ENCODE data around the gene SUN2. TPM values are rescaled to one million over a fixed set of nuclear protein-coding genes. Genes with fewer than 3 reads are reported as not detected.

The SUN2 gene
- polyA plus RNA-seq, 1 donor from 2014 or later: 172 TPM

DNA sequence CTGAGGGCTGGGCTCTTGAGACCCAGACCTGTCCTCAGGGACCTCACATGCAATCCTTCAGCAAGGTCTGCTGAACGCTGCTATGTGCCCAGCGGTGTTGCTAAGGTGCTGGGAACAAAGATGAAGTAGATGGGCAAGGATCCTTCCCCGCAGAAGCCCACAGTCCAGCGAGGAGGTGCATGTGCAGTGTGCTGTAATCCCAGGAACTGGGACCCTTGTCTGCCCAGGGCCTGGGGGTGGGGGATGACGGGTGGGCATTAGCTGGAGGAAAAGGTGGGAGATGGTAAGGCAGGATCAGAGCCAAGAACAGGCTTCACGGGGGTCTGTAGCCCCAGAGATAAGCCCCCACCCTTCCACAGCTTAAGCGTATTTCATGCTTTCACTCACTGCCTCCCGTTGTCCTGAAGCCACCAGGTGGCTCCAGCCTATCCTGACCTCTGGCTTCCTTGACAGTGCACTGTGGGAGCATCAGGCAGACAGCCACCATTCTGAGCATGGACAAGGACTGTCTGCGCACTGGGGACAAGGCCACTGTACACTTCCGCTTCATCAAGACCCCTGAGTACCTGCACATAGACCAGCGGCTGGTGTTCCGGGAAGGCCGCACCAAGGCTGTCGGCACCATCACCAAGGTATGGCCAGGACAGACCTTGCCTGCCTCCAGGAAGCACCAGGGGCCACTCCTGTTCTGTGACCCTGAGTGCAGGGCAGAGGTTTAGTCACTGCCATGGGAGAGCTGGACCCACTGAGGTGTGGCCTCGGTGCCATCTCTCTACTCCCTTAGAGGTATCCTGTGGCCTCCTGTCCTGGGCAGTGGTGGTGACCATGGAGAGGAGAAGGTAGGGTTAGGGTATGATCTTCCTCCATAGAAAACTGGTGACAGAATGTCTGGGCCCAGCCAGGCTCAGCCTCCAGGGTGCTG lies 28.0 kb downstream of the SUN2 start:
- Histone ChIP-seq H4K20me1 (ENCODE audit: insufficient read depth) (no peaks in the 10 kb centered on the region), H3K9ac (ENCODE audit: low read length) (no peak overlapping the region)
- TF ChIP-seq EZH2 (IDR thresholded peaks at IDR 0.05; ENCODE audit: borderline replicate concordance, insufficient read depth, low read length, poor library complexity, severe bottlenecking): no peak
- TF ChIP-seq POLR2AphosphoS5 (IDR thresholded peaks at IDR 0.05): peak; percentile 33
- TF ChIP-seq, protein P1, sequence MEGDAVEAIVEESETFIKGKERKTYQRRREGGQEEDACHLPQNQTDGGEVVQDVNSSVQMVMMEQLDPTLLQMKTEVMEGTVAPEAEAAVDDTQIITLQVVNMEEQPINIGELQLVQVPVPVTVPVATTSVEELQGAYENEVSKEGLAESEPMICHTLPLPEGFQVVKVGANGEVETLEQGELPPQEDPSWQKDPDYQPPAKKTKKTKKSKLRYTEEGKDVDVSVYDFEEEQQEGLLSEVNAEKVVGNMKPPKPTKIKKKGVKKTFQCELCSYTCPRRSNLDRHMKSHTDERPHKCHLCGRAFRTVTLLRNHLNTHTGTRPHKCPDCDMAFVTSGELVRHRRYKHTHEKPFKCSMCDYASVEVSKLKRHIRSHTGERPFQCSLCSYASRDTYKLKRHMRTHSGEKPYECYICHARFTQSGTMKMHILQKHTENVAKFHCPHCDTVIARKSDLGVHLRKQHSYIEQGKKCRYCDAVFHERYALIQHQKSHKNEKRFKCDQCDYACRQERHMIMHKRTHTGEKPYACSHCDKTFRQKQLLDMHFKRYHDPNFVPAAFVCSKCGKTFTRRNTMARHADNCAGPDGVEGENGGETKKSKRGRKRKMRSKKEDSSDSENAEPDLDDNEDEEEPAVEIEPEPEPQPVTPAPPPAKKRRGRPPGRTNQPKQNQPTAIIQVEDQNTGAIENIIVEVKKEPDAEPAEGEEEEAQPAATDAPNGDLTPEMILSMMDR (IDR thresholded peaks at IDR 0.05; ENCODE audit: poor library complexity, severe bottlenecking): no peak

DNA sequence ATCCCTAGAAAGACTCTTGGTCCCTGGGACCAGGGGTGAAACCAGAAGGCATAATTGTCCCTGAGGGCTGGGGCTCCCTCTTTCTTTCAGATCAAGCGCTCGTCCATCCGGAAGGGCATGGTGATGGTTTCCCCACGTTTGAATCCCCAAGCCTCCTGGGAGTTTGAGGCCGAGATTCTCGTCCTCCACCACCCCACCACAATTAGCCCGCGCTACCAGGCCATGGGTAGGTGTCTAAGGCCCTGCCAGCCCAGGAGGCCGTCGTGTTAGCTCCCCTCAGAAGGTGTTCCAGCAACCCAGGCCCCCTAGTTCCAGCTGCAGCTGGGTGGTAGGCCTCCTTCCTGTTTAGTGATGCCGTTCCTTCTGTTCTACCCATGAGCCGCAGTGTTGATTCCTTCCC lies 28.7 kb downstream of the SUN2 start:
- Histone ChIP-seq H3K9me2 (ENCODE audit: insufficient read depth, low read length) (no peaks in the 10 kb centered on the region), H3K4me2 (ENCODE audit: low read length) (no peak overlapping the region), H4K20me1 (ENCODE audit: insufficient read depth) (no peaks in the 10 kb centered on the region), H2AFZ (ENCODE audit: low read depth, low read length) (no peak overlapping the region), H3K27me3 (ENCODE audit: insufficient read depth, low read depth, low read length) (no peaks in the 10 kb centered on the region), H3K4me3 (ENCODE audit: low read length) (no peak overlapping the region), H3K9me3 (ENCODE audit: low read length) (no peaks in the 10 kb centered on the region), H3K27ac (ENCODE audit: low read length) (no peak overlapping the region), H3K36me3 (ENCODE audit: insufficient read depth, low read length) (no peaks in the 10 kb centered on the region), H3F3A (ENCODE audit: insufficient read depth, low read length, poor library complexity, severe bottlenecking) (no peaks in the 10 kb centered on the region), H3K79me2 (replicated peaks; ENCODE audit: insufficient read depth, low read length) (no peaks in the 10 kb centered on the region), H3K9ac (ENCODE audit: low read length) (no peak overlapping the region)
- no peak for TF ChIP-seq EP300 (conservative IDR thresholded peaks at IDR 0.05; ENCODE audit: poor library complexity, severe bottlenecking)
- TF ChIP-seq POLR2AphosphoS5 (IDR thresholded peaks at IDR 0.05): no peak
- TF ChIP-seq TAF1 (IDR thresholded peaks at IDR 0.05; ENCODE audit: low read depth): no peak
- TF ChIP-seq, protein P2, sequence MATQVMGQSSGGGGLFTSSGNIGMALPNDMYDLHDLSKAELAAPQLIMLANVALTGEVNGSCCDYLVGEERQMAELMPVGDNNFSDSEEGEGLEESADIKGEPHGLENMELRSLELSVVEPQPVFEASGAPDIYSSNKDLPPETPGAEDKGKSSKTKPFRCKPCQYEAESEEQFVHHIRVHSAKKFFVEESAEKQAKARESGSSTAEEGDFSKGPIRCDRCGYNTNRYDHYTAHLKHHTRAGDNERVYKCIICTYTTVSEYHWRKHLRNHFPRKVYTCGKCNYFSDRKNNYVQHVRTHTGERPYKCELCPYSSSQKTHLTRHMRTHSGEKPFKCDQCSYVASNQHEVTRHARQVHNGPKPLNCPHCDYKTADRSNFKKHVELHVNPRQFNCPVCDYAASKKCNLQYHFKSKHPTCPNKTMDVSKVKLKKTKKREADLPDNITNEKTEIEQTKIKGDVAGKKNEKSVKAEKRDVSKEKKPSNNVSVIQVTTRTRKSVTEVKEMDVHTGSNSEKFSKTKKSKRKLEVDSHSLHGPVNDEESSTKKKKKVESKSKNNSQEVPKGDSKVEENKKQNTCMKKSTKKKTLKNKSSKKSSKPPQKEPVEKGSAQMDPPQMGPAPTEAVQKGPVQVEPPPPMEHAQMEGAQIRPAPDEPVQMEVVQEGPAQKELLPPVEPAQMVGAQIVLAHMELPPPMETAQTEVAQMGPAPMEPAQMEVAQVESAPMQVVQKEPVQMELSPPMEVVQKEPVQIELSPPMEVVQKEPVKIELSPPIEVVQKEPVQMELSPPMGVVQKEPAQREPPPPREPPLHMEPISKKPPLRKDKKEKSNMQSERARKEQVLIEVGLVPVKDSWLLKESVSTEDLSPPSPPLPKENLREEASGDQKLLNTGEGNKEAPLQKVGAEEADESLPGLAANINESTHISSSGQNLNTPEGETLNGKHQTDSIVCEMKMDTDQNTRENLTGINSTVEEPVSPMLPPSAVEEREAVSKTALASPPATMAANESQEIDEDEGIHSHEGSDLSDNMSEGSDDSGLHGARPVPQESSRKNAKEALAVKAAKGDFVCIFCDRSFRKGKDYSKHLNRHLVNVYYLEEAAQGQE (IDR thresholded peaks at IDR 0.05; ENCODE audit: borderline replicate concordance): no peak
- TF ChIP-seq EZH2 (IDR thresholded peaks at IDR 0.05; ENCODE audit: borderline replicate concordance, insufficient read depth, low read length, poor library complexity, severe bottlenecking): no peak

More for the DNA sequence above, 28.0 kb downstream of the SUN2 start:
- H3K36me3 ChIP-seq (ENCODE audit: insufficient read depth, low read length): no peaks in the 10 kb centered on the region
- no peaks in the 10 kb centered on the region for H3K79me2 ChIP-seq (replicated peaks; ENCODE audit: insufficient read depth, low read length)
- no peak overlapping the region for H2AFZ ChIP-seq (ENCODE audit: low read depth, low read length)
- H3K4me3 ChIP-seq (ENCODE audit: low read length): no peak overlapping the region
- no peaks in the 10 kb centered on the region for H3F3A ChIP-seq (ENCODE audit: insufficient read depth, low read length, poor library complexity, severe bottlenecking)
- no peak overlapping the region for H3K4me2 ChIP-seq (ENCODE audit: low read length)
- H3K9me2 ChIP-seq (ENCODE audit: insufficient read depth, low read length): no peaks in the 10 kb centered on the region
- H3K27me3 ChIP-seq (ENCODE audit: insufficient read depth, low read depth, low read length): no peaks in the 10 kb centered on the region
- H3K9me3 ChIP-seq (ENCODE audit: low read length): no peaks in the 10 kb centered on the region
- H3K27ac ChIP-seq (ENCODE audit: low read length): no peak overlapping the region

Data from neural cell (in vitro differentiated cells).